AG04449 (cell line): Measurements from ENCODE around the gene SAPCD1.
"Not testable (repeated sequence)": the region's sequence is repeated elsewhere in the genome, so short reads cannot be mapped to it uniquely, and the experiment has no call there.

Experiments
- CTCF ChIA-PET: fragments of 350-600 bp; formaldehyde crosslinking; extraction: SDS; loops from one replicate; lab custom pipeline; 2021; ENCODE audit warnings: antibody characterized with exemption; lab: Yijun Ruan, JAX
- POLR2A ChIA-PET: fragments of 400-600, 350-600 bp; formaldehyde crosslinking; extraction: SDS; loops from one replicate; lab custom pipeline; 2020; ENCODE audit warnings: antibody characterized with exemption, inconsistent platforms; lab: Yijun Ruan, JAX
- DNase-seq: peaks from one replicate; pipeline ENCODE4 v3.0.0-alpha.2; 2010; ENCODE audit warnings: low read depth, low spot score
- H3K4me3 ChIP-seq: 2 replicates; pipeline ENCODE4 v1.5.1; 2011; ENCODE audit warnings: low read depth, mild to moderate bottlenecking, control low read depth, low read length
- TF ChIP-seq, protein P1 (sequence below): IDR thresholded peaks from one replicate; pipeline ENCODE4 v1.5.1; 2011; ENCODE audit warnings: mild to moderate bottlenecking, moderate library complexity, low read length, control low read depth, inconsistent platforms; ENCODE audit not compliant: insufficient read depth; ENCODE audit errors: missing control alignments

SAPCD1 gene

DNA sequence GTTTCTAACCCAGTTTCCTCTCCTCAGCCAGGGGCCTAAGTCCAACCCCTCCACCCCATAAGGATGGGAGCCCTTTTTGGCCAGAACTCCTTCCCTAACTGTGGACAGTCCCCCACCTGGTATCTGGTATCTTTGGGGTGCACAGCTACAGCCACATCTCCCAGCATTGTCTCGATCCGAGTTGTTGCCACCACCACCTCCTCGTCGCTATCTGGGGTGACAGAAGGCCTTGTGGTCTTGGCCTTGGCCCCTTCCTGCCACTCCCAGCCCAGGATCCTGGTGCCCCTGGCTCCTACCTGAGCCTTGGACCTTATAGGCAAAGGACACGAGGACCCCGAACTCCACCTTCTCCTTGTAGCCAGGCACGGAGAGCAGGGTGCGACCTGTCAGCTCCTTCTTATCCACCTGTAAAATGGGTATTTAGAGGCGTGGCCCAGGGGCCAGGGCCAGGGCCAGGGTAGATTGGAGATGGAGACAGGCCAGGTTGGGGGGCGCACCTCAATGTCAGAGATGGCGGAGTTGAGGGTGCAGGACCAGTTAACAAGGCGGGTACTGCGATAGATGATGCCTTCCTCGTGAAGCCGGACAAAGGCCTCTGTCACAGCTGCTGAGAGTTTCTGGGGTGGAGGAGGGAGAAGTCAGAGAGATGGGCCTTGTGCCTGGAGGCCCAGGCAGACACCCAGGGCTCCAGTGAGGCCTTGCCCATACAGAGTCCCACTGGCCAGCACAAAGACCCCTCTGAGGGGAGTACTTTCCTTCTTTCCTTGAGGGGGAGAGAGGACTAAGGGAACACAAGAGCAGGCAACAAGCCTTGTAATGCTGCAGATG lies 21.9 kb downstream of the SAPCD1 start:
- no peak overlapping the region for H3K4me3 ChIP-seq
- DNase-seq = no peak
- POLR2A ChIA-PET = interaction anchor here (1.2 kb wide), 1 partner anchor 43 kb away, joined by 4 read pairs; the partner anchor contains the start of gene HSPA1B
- CTCF ChIA-PET = interaction anchor here (0.7 to 4.0 kb wide), 6 partner anchors 8 to 15 kb away, joined by 3 to 21 read pairs (median 6); partner anchors contain the start of gene VARS1
- TF ChIP-seq, protein P1, sequence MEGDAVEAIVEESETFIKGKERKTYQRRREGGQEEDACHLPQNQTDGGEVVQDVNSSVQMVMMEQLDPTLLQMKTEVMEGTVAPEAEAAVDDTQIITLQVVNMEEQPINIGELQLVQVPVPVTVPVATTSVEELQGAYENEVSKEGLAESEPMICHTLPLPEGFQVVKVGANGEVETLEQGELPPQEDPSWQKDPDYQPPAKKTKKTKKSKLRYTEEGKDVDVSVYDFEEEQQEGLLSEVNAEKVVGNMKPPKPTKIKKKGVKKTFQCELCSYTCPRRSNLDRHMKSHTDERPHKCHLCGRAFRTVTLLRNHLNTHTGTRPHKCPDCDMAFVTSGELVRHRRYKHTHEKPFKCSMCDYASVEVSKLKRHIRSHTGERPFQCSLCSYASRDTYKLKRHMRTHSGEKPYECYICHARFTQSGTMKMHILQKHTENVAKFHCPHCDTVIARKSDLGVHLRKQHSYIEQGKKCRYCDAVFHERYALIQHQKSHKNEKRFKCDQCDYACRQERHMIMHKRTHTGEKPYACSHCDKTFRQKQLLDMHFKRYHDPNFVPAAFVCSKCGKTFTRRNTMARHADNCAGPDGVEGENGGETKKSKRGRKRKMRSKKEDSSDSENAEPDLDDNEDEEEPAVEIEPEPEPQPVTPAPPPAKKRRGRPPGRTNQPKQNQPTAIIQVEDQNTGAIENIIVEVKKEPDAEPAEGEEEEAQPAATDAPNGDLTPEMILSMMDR = no peak

DNA sequence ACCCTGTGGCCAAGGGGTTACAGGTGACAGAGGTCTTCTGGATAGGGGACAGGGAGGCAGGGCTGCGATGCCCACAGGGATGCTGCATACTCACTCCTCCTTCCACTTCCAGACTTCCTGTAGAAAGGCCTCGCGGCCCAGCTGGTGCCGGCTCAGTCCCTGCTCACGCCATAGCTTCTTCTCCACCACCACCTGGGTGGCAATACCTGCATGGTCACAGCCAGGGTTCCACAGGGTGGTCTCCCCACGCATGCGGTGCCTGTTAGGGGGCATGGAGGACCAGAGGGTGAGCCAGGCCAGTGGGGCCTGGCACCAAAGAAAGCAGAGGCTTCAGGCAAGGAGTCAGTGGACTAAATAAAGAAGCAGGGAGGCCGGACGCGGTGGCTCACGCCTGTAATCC lies 23.0 kb downstream of the SAPCD1 start:
- no peak for DNase-seq
- CTCF ChIA-PET = interaction anchor here (1.1 to 4.0 kb wide), 4 partner anchors 10 to 15 kb away, joined by 5 to 21 read pairs (median 10); partner anchors contain the start of gene VARS1
- no peak overlapping the region for H3K4me3 ChIP-seq
- POLR2A ChIA-PET = interaction anchor here (0.6 kb wide), 1 partner anchor 45 kb away, joined by 3 read pairs; no protein-coding TSS in a partner anchor
- TF ChIP-seq, protein P1 = no peak

DNA sequence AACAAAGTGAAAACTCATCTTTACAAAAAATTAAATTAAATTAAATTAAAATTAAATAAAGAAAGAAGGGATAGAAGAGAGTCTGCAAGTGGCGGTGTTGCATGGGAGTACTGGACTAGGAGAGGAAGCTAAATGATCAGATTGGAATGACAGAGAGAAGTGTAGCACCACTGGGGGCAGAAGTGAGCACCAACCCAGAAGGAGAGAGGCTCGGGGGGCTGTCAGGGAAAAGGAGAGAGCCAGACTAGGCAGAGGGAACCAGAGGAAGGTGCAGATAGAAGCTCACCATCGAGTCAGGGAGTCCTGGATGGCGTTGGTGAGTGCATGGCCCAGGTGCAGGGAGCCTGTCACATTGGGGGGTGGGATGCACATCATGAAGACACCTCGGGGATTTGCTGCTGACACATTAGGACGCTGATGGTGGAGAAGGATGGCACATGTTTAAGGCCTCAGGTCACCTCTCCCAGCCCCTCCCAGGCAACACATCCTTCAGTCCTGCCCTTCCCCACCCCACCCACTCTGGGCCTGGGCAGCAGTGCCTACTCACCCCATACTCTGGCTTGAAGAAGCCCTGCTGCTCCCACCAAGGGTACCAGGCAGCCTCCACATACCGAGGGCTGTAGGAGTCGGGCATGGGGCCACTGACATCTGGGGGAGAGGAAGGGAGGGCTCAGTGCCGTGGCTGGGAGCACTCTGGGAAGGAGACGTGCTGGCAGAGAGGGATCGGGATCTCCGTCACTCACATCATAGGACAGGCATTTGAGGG lies 29.1 kb downstream of the SAPCD1 start:
- ChIA-PET CTCF (interaction anchor here (0.6 to 4.6 kb wide), 25 partner anchors 9 to 125 kb away, joined by 3 to 38 read pairs (median 4); partner anchors contain the start of genes CLIC1, LSM2, MPIG6B and MSH5), POLR2A (interaction anchor here (1.2 kb wide), 1 partner anchor 36 kb away, joined by 3 read pairs; the partner anchor contains the start of gene HSPA1B)
- DNase-seq = no peak
- TF ChIP-seq, protein P1 = peak; percentile 73
- H3K4me3 ChIP-seq = no peak overlapping the region

DNA sequence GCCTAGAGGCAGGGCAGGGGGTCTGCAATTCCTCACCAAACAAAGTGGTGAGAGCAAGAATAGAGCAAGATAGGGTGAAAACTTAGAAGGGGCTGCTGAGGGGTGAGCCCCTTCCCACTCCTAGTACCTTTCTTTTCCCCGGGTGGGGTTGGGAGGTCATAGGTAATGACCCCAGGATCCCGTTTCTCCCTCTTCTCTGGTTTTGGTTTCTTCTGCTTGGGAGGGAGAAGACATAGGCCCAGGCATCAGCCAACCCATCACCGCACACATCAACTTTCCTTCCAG lies 29.6 kb downstream of the SAPCD1 start:
- no peak overlapping the region for H3K4me3 ChIP-seq
- POLR2A ChIA-PET = no interaction called here

DNA sequence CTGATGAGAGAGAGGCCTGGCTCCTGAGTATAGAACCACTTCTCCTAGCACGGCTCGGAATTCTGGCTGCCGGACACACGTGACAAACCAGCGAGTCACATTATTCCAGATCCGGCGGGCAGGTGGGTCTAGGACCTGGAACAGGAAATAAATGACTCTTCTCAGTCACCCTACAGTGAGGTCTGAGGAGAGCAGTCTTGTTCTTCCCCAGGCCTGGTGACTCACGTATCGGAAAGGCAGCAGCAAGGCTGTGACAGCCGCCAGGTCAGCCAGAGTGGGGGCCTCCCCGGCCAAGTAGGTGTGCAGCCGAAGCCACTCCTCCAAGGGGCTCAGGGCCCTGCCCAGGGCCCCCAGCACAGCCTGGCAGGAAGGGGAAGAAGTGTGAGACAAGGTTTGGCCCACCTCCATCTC lies 30.3 kb downstream of the SAPCD1 start:
- ChIA-PET CTCF (interaction anchor here (0.7 to 5.3 kb wide), 4 partner anchors 9 to 13 kb away, joined by 3 to 57 read pairs (median 30); partner anchors contain the start of gene LSM2), POLR2A (no interaction called here)
- DNase-seq = no peak
- TF ChIP-seq, protein P1 = no peak
- no peak overlapping the region for H3K4me3 ChIP-seq

More for the DNA sequence above, 29.6 kb downstream of the SAPCD1 start:
- TF ChIP-seq, protein P1 = no peak
- CTCF ChIA-PET = interaction anchor here (0.7 to 4.6 kb wide), 12 partner anchors 8 to 53 kb away, joined by 3 to 38 read pairs (median 6); partner anchors contain the start of genes LSM2, MSH5, SAPCD1 and VWA7
- no peak for DNase-seq

DNA sequence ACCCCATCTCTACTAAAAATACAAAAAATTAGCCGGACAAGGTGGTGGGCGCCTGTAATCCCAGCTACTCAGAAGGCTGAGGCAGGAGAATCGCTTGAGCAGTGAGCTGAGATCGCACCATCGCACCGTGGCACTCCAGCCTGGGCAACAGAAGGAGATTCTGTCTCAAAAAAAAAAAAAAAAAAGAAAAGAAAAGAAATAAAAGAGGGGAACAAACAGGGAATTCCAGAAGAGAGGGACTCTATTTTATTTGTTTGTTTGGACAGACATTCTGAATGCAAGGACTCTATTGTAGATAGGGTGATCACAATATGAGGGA lies 31.4 kb downstream of the SAPCD1 start:
- ChIA-PET CTCF (interaction anchor here (3.1 to 5.3 kb wide), 2 partner anchors 12 to 24 kb away, joined by 16 to 57 read pairs; partner anchors contain the start of gene LSM2), POLR2A (interaction anchor here (1.6 kb wide), 2 partner anchors 13 to 20 kb away, joined by 3 read pairs; partner anchors contain the start of gene LSM2)
- not testable (repeated sequence) for DNase-seq
- peak overlapping the region; percentile 68; the same call in 1 of the 2 replicates for H3K4me3 ChIP-seq
